HepG2 (cell line): ENCODE results near the gene NAB2. TPM values are rescaled to one million over a fixed set of nuclear protein-coding genes. Genes with fewer than 3 reads are reported as not detected.

Experiments
- JUN ChIP-seq: sonication (generic); formaldehyde crosslinking; IDR thresholded peaks from 2 replicates; pipeline ENCODE4 v1.4.0; 2020; ENCODE audit warnings: mild to moderate bottlenecking, missing genetic modification reagents
- NCOR1 ChIP-seq: fragments of 200-600 bp; sonication (generic); IDR thresholded peaks from 2 replicates; pipeline ENCODE4 v1.7.0; 2017; ENCODE audit warnings: antibody characterized with exemption, low read length, borderline replicate concordance
- PTBP1 ChIP-seq: fragments of 200-400 bp; formaldehyde crosslinking; IDR thresholded peaks from 2 replicates; pipeline ENCODE4 v1.6.1; 2018; ENCODE audit warnings: low read length, low read depth; ENCODE audit not compliant: poor library complexity, severe bottlenecking
- ZNF20 ChIP-seq: sonication (generic); formaldehyde crosslinking; IDR thresholded peaks from 2 replicates; pipeline ENCODE4 v1.4.0; 2020; ENCODE audit warnings: mild to moderate bottlenecking, moderate library complexity, missing genetic modification reagents
- ZNF3 ChIP-seq: IDR thresholded peaks from 2 replicates; pipeline ENCODE4 v1.7.0; 2017; ENCODE audit warnings: inconsistent platforms
- ZNF484 ChIP-seq: sonication (generic); formaldehyde crosslinking; IDR thresholded peaks from 2 replicates; pipeline ENCODE4 v1.5.1; 2020; ENCODE audit warnings: mild to moderate bottlenecking, low read depth, missing genetic modification reagents, borderline replicate concordance
- ZNF589 ChIP-seq: sonication (generic); formaldehyde crosslinking; conservative IDR thresholded peaks from 2 replicates; pipeline ENCODE4 v1.8.0; 2022; ENCODE audit warnings: mild to moderate bottlenecking, moderate library complexity, missing genetic modification reagents
- polyA plus RNA-seq, 8 experiments: library from polyadenylated mRNA; depleted of rRNA in 3 of 8; stranded (reverse) in 7 of 8; unstranded in 1 of 8; fragments of >200 nt; fragmentation: Illumina TruSeq in 4 of 8; extraction: Trizol in 4 of 8; gene quantifications; 2 replicates each; pipeline versions ENCODE4 v1.2.1 to v1.2.3, GENCODE V29; 2011 to 2016; ENCODE audit warnings: low read depth in 4 of 8, missing spikeins in 1 of 8, mixed read lengths in 1 of 8; ENCODE audit not compliant: insufficient read depth in 1 of 8
- total RNA-seq, 5 experiments: library from RNA; depleted of rRNA; stranded (reverse); fragments of >200 nt; fragmentation: Illumina TruSeq; extraction: Trizol; gene quantifications; 2 replicates each; pipeline ENCODE4 v1.2.3, GENCODE V29; 2016; ENCODE audit warnings: low read depth in 1 of 5
- TF ChIP-seq, protein P1 (sequence below), 2 experiments: sonication (generic) in 1 of 2; formaldehyde crosslinking in 1 of 2; IDR thresholded peaks; 2 replicates each; pipeline versions ENCODE4 v1.5.1 to v1.6.1; 2011 to 2020; ENCODE audit warnings: borderline replicate concordance in 1 of 2, low read depth in 1 of 2, low read length in 1 of 2, mild to moderate bottlenecking in 1 of 2, missing genetic modification reagents in 1 of 2, moderate library complexity in 1 of 2
- TF ChIP-seq, protein P2 (sequence below): sonication (generic); formaldehyde crosslinking; IDR thresholded peaks from 2 replicates; pipeline ENCODE4 v1.4.0; 2020; ENCODE audit warnings: mild to moderate bottlenecking, missing genetic modification reagents
- TF ChIP-seq, protein P3 (sequence below): sonication (generic); formaldehyde crosslinking; IDR thresholded peaks from 2 replicates; pipeline ENCODE4 v1.4.0; 2020; ENCODE audit warnings: mild to moderate bottlenecking, low read depth, missing genetic modification reagents
- TF ChIP-seq, protein P4 (sequence below): sonication (generic); formaldehyde crosslinking; IDR thresholded peaks from 2 replicates; pipeline ENCODE4 v1.4.0; 2020; ENCODE audit warnings: missing genetic modification reagents, mild to moderate bottlenecking, borderline replicate concordance
- TF ChIP-seq, protein P5 (sequence below): sonication (generic); formaldehyde crosslinking; IDR thresholded peaks from 2 replicates; pipeline ENCODE4 v1.8.1; 2023; ENCODE audit warnings: mild to moderate bottlenecking, missing genetic modification reagents, borderline replicate concordance
- TF ChIP-seq, protein P6 (sequence below): sonication (generic); formaldehyde crosslinking; IDR thresholded peaks from 2 replicates; pipeline ENCODE4 v1.5.0; 2020; ENCODE audit warnings: missing genetic modification reagents

Gene NAB2
- total and polyA plus RNA-seq, 2 of the 13 experiments (the other 11 are each of a cell fraction or from before 2014, with no cell fraction given): 11.7 to 12.9 TPM

DNA sequence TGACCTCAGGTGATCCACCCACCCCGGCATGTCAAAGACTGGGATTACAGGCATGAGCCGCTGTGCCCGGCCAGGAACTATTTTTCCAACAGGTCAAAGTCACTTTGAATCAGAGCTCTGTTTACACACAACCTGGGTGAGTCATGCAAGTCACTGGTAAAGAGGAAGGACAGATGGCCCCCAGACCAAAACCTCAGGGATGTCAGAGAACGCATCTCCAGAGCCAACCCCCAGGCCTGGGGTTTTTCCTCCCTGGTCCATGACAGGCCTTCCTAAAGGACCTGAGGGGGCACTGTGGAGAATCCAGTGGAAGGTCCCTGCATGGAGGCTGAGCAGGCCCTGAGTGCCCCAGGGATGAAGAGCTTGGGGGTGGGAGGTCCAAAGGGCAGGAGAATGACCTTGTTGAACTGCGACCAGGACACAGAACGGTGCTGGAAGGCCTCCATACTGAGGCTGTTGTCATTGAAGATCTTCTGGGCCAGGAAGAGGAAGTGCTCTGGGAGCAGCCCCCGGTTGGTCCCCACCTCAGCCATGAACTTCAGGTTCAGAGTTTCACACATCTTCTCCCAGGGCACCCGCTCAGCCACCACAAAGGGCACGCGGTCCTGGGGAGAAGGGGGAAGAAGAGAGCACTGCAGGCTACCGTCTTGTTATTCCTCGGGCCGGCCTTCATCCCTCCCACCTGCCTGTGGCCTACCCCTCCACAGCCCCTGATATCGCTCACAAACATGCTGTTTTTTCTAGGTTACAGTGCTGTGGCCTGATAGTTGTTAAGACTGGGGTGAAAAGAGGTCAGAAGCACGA, 13.2 kb downstream of the NAB2 start (continued):
- TF ChIP-seq, protein P1, sequence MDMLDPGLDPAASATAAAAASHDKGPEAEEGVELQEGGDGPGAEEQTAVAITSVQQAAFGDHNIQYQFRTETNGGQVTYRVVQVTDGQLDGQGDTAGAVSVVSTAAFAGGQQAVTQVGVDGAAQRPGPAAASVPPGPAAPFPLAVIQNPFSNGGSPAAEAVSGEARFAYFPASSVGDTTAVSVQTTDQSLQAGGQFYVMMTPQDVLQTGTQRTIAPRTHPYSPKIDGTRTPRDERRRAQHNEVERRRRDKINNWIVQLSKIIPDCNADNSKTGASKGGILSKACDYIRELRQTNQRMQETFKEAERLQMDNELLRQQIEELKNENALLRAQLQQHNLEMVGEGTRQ (IDR thresholded peaks at IDR 0.05; ENCODE audit: low read depth, low read length): no peak
- TF ChIP-seq, protein P1 (CRISPR knock-in tag; IDR thresholded peaks at IDR 0.05; ENCODE audit: borderline replicate concordance): peak; percentile 50; the same call in 1 of the 2 replicates
- TF ChIP-seq NCOR1 (peak; percentile 87), ZNF3 (no peak), PTBP1 (no peak), JUN (peak; percentile 98), ZNF589 (CRISPR knock-in tag) (no peak), ZNF484 (CRISPR knock-in tag) (no peak), ZNF20 (CRISPR knock-in tag) (no peak)
- TF ChIP-seq, protein P2, sequence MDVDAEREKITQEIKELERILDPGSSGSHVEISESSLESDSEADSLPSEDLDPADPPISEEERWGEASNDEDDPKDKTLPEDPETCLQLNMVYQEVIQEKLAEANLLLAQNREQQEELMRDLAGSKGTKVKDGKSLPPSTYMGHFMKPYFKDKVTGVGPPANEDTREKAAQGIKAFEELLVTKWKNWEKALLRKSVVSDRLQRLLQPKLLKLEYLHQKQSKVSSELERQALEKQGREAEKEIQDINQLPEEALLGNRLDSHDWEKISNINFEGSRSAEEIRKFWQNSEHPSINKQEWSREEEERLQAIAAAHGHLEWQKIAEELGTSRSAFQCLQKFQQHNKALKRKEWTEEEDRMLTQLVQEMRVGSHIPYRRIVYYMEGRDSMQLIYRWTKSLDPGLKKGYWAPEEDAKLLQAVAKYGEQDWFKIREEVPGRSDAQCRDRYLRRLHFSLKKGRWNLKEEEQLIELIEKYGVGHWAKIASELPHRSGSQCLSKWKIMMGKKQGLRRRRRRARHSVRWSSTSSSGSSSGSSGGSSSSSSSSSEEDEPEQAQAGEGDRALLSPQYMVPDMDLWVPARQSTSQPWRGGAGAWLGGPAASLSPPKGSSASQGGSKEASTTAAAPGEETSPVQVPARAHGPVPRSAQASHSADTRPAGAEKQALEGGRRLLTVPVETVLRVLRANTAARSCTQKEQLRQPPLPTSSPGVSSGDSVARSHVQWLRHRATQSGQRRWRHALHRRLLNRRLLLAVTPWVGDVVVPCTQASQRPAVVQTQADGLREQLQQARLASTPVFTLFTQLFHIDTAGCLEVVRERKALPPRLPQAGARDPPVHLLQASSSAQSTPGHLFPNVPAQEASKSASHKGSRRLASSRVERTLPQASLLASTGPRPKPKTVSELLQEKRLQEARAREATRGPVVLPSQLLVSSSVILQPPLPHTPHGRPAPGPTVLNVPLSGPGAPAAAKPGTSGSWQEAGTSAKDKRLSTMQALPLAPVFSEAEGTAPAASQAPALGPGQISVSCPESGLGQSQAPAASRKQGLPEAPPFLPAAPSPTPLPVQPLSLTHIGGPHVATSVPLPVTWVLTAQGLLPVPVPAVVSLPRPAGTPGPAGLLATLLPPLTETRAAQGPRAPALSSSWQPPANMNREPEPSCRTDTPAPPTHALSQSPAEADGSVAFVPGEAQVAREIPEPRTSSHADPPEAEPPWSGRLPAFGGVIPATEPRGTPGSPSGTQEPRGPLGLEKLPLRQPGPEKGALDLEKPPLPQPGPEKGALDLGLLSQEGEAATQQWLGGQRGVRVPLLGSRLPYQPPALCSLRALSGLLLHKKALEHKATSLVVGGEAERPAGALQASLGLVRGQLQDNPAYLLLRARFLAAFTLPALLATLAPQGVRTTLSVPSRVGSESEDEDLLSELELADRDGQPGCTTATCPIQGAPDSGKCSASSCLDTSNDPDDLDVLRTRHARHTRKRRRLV (CRISPR knock-in tag): no peak
- TF ChIP-seq, protein P3, sequence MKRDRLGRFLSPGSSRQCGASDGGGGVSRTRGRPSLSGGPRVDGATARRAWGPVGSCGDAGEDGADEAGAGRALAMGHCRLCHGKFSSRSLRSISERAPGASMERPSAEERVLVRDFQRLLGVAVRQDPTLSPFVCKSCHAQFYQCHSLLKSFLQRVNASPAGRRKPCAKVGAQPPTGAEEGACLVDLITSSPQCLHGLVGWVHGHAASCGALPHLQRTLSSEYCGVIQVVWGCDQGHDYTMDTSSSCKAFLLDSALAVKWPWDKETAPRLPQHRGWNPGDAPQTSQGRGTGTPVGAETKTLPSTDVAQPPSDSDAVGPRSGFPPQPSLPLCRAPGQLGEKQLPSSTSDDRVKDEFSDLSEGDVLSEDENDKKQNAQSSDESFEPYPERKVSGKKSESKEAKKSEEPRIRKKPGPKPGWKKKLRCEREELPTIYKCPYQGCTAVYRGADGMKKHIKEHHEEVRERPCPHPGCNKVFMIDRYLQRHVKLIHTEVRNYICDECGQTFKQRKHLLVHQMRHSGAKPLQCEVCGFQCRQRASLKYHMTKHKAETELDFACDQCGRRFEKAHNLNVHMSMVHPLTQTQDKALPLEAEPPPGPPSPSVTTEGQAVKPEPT (CRISPR knock-in tag): no peak
- TF ChIP-seq, protein P4, sequence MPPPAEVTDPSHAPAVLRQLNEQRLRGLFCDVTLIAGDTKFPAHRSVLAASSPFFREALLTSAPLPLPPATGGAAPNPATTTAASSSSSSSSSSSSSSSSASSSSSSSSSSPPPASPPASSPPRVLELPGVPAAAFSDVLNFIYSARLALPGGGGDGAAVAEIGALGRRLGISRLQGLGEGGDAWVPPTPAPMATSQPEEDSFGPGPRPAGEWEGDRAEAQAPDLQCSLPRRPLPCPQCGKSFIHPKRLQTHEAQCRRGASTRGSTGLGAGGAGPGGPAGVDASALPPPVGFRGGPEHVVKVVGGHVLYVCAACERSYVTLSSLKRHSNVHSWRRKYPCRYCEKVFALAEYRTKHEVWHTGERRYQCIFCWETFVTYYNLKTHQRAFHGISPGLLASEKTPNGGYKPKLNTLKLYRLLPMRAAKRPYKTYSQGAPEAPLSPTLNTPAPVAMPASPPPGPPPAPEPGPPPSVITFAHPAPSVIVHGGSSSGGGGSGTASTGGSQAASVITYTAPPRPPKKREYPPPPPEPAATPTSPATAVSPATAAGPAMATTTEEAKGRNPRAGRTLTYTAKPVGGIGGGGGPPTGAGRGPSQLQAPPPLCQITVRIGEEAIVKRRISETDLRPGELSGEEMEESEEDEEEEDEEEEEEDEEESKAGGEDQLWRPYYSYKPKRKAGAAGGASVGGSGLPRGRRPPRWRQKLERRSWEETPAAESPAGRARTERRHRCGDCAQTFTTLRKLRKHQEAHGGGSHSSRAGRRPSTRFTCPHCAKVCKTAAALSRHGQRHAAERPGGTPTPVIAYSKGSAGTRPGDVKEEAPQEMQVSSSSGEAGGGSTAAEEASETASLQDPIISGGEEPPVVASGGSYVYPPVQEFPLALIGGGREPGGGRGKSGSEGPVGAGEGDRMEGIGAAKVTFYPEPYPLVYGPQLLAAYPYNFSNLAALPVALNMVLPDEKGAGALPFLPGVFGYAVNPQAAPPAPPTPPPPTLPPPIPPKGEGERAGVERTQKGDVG (CRISPR knock-in tag): peak; percentile 27; the same call in 1 of the 2 replicates
- TF ChIP-seq, protein P5, sequence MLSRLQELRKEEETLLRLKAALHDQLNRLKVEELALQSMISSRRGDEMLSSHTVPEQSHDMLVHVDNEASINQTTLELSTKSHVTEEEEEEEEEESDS: peak; percentile 49; the same call in 1 of the 2 replicates
- TF ChIP-seq, protein P6, sequence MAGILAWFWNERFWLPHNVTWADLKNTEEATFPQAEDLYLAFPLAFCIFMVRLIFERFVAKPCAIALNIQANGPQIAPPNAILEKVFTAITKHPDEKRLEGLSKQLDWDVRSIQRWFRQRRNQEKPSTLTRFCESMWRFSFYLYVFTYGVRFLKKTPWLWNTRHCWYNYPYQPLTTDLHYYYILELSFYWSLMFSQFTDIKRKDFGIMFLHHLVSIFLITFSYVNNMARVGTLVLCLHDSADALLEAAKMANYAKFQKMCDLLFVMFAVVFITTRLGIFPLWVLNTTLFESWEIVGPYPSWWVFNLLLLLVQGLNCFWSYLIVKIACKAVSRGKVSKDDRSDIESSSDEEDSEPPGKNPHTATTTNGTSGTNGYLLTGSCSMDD: no peak
